Left lung (tissue), 10 donors: ENCODE data around the gene TMEM131L. TPM values are rescaled to one million over a fixed set of nuclear protein-coding genes. Genes with fewer than 3 reads are reported as not detected.

Source experiments
- ATAC-seq: fragments of 200-7000 bp; cut with Tn5 transposase; one replicate; pipeline ENCODE4 v1.9.1; 2020; ENCODE audit warnings: moderate library complexity
- DNase-seq, 4 donors: peaks; one replicate each; pipeline ENCODE4 v3.0.0-alpha.2; 2013 to 2020
- H3K27ac ChIP-seq, 2 donors: fragments of 200-600 bp; sonication (generic) in 1 of 2; one replicate each; pipeline versions ENCODE4 v1.5.0 to v1.8.0; 2020 to 2021
- H3K27me3 ChIP-seq, 2 donors: fragments of 200-600 bp; sonication (generic) in 1 of 2; one replicate each; pipeline versions ENCODE4 v1.5.0 to v1.8.0; 2020 to 2021
- H3K36me3 ChIP-seq, 2 donors: fragments of 200-600 bp; sonication (generic) in 1 of 2; one replicate each; pipeline versions ENCODE4 v1.5.0 to v1.8.0; 2020 to 2021
- H3K4me1 ChIP-seq, 2 donors: fragments of 200-600 bp; one replicate each; pipeline ENCODE4 v1.8.0; 2021
- H3K4me3 ChIP-seq, 2 donors: fragments of 200-600 bp; sonication (generic) in 1 of 2; one replicate each; pipeline versions ENCODE4 v1.5.0 to v1.8.0; 2020 to 2021; ENCODE audit warnings: mild to moderate bottlenecking in 1 of 2
- H3K9me3 ChIP-seq, 2 donors: fragments of 200-600 bp; sonication (generic) in 1 of 2; one replicate each; pipeline versions ENCODE4 v1.5.0 to v1.8.0; 2020 to 2021
- intact Hi-C, 2 donors: fragments of 100-400 bp; cut with DNase I; formaldehyde crosslinking; loops; one replicate each; pipeline versions ENCODE4 v1.11.2 to v1.14.2; 2022
- polyA plus RNA-seq, 6 donors: library from polyadenylated mRNA; unstranded; fragments of 120-200 nt; gene quantifications; one replicate each; pipeline ENCODE4 v1.2.1, GENCODE V29; 2013; ENCODE audit not compliant: insufficient read length in 6 of 6
- total RNA-seq, 2 donors: library from RNA; stranded (reverse); fragmentation: NEBNext Ultra II Directional; extraction: Animal tissue kit (Norgen Biotek cat#: 25700); gene quantifications; one replicate each; pipeline ENCODE4 v1.2.1, GENCODE V29; 2021
- TF ChIP-seq, protein P1 (sequence below), 2 donors: fragments of 200-600 bp; sonication (generic) in 1 of 2; IDR thresholded peaks; one replicate each; pipeline versions ENCODE4 v1.5.0 to v1.8.0; 2021; ENCODE audit warnings: antibody characterized with exemption in 2 of 2
- donor health status: DM: no; HTN: yes; CAD: no.
- donor health status: DM: no; HTN: no; CAD: no.

Gene TMEM131L
- total and polyA plus RNA-seq, 8 donors = 17.6 to 34.2 (median 30.4) TPM

DNA sequence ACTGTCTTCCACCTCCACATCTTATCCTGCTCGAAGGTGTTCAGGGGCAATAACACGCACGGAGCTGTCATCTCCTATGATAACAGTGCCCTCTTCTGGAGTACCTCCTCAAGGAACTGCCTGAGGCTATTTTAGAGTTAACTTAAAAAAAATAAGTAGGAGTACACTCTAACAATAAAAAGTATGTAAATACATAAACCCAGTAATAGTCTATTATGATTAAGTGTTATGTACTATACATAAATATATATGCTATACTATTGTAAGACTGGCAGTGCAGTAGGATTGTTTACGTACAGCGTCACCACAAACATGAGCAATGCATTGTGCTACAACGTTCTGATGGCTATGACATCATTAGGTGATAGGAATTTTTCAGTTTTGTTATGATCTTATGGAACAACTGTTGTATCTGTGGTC is 183.4 kb downstream of the TMEM131L start:
- Histone ChIP-seq H3K27me3 (no peaks in the 10 kb centered on the region), H3K4me1 (peaks cover 6 to 72% of the 10 kb centered on the region in 2 donors), H3K27ac (peak overlapping the region in 1 of 2 donors; percentile 97), H3K9me3 (peaks cover 0 to 5% of the 10 kb centered on the region in 2 donors), H3K4me3 (no peak overlapping the region), H3K36me3 (no peaks in the 10 kb centered on the region)
- intact Hi-C loops = no loop called here
- TF ChIP-seq, protein P1, sequence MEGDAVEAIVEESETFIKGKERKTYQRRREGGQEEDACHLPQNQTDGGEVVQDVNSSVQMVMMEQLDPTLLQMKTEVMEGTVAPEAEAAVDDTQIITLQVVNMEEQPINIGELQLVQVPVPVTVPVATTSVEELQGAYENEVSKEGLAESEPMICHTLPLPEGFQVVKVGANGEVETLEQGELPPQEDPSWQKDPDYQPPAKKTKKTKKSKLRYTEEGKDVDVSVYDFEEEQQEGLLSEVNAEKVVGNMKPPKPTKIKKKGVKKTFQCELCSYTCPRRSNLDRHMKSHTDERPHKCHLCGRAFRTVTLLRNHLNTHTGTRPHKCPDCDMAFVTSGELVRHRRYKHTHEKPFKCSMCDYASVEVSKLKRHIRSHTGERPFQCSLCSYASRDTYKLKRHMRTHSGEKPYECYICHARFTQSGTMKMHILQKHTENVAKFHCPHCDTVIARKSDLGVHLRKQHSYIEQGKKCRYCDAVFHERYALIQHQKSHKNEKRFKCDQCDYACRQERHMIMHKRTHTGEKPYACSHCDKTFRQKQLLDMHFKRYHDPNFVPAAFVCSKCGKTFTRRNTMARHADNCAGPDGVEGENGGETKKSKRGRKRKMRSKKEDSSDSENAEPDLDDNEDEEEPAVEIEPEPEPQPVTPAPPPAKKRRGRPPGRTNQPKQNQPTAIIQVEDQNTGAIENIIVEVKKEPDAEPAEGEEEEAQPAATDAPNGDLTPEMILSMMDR (IDR thresholded peaks at IDR 0.05) = no peak
- ATAC-seq = no peak
- DNase-seq = no peak

GRCh38 chr4:153651116-153651515 is 185.0 kb downstream of the TMEM131L start:
- ATAC-seq (no peak), DNase-seq (no peak)
- intact Hi-C loops = no loop called here
- H3K4me1 ChIP-seq = peaks cover 6 to 71% of the 10 kb centered on the region in 2 donors
- peak overlapping the region; percentile 75 to 97 for H3K27ac ChIP-seq
- H3K36me3 ChIP-seq = no peaks in the 10 kb centered on the region
- no peaks in the 10 kb centered on the region for H3K9me3 ChIP-seq
- no peaks in the 10 kb centered on the region for H3K27me3 ChIP-seq
- TF ChIP-seq, protein P1 (IDR thresholded peaks at IDR 0.05) = no peak
- H3K4me3 ChIP-seq = no peak overlapping the region

DNA sequence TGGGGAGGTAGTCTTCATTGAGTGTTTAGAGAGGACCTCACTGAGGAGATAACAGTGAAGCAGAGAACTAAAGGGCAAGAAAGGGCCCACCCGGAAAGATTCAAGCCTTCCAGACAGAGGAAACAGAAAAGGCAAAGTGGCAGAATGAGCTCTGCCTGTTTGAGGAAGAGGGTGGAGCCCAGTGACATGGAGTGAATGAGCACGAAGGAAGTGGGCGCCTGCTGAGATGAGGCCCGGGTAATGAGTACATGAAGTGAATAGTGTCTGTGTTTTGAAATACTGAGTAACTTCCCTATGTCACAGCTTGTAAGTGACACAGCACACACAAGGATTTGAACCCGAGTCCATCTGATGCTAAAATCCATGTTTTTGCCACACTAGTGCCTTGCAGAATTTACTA is 185.4 kb downstream of the TMEM131L start:
- H3K4me1 ChIP-seq = peaks cover 6 to 71% of the 10 kb centered on the region in 2 donors
- ATAC-seq = peak; percentile 75
- DNase-seq = peak in 2 of 4 donors; percentile 82 to 84
- H3K36me3 ChIP-seq = no peaks in the 10 kb centered on the region
- TF ChIP-seq, protein P1 (IDR thresholded peaks at IDR 0.05) = no peak
- peak overlapping the region in 1 of 2 donors; percentile 3 for H3K4me3 ChIP-seq
- H3K9me3 ChIP-seq = no peaks in the 10 kb centered on the region
- H3K27ac ChIP-seq = peak overlapping the region; percentile 75 to 97
- intact Hi-C loops = no loop called here
- no peaks in the 10 kb centered on the region for H3K27me3 ChIP-seq

- DNase-seq = no peak
These were observed 186.1 kb downstream of the TMEM131L start for GRCh38 chr4:153652051-153652784.

GRCh38 chr4:153655002-153655541 is 188.9 kb downstream of the TMEM131L start:
- Histone ChIP-seq H3K27me3 (no peaks in the 10 kb centered on the region), H3K9me3 (no peaks in the 10 kb centered on the region), H3K4me3 (peak overlapping the region in 1 of 2 donors; percentile 37), H3K4me1 (peaks cover 7 to 74% of the 10 kb centered on the region in 2 donors), H3K27ac (peak overlapping the region; percentile 71 to 97), H3K36me3 (no peaks in the 10 kb centered on the region)
- intact Hi-C loops = no loop called here
- ATAC-seq = no peak
- DNase-seq = no peak
- TF ChIP-seq, protein P1 (IDR thresholded peaks at IDR 0.05) = no peak

More at GRCh38 chr4:153652051-153652784, 186.1 kb downstream of the TMEM131L start:
- Histone ChIP-seq H3K4me1 (peaks cover 6 to 71% of the 10 kb centered on the region in 2 donors), H3K4me3 (peak overlapping the region in 1 of 2 donors; percentile 37), H3K27me3 (no peaks in the 10 kb centered on the region), H3K27ac (peak overlapping the region; percentile 75 to 97), H3K36me3 (no peaks in the 10 kb centered on the region), H3K9me3 (no peaks in the 10 kb centered on the region)
- peak; percentile 40 for ATAC-seq
- intact Hi-C loops = no loop called here
- TF ChIP-seq, protein P1 (IDR thresholded peaks at IDR 0.05) = no peak
